HG03280 (cell line): ENCODE data around the gene RGS7.
"Not testable (repeated sequence)": the region's sequence is repeated elsewhere in the genome, so short reads cannot be mapped to it uniquely, and the experiment has no call there.

Source experiments
- ATAC-seq: cut with Tn5 transposase; IDR thresholded peaks from one replicate; pipeline ENCODE4 v1.9.1; 2021; ENCODE audit warnings: mild to moderate bottlenecking, moderate library complexity; ENCODE audit not compliant: unreplicated experiment

Gene RGS7

GRCh38 chr1:240998024-240998423, 359.0 kb downstream of the RGS7 start:
- ATAC-seq: no peak

GRCh38 chr1:240993004-240993403, 364.0 kb downstream of the RGS7 start:
- ATAC-seq: no peak

GRCh38 chr1:240991230-240991629, 365.8 kb downstream of the RGS7 start:
- ATAC-seq: no peak

GRCh38 chr1:240987928-240988327, 369.1 kb downstream of the RGS7 start:
- no peak for ATAC-seq

- ATAC-seq: no peak
Observed at GRCh38 chr1:240985081-240985480, 371.9 kb downstream of the RGS7 start.

- no peak for ATAC-seq
Observed at GRCh38 chr1:240980342-240980741, 376.7 kb downstream of the RGS7 start.

- ATAC-seq: no peak
Observed at GRCh38 chr1:240976685-240977084, 380.3 kb downstream of the RGS7 start.

- no peak for ATAC-seq
Observed at GRCh38 chr1:240973875-240974274, 383.1 kb downstream of the RGS7 start.

- not testable (repeated sequence) for ATAC-seq
Observed at GRCh38 chr1:240972059-240972458, 384.9 kb downstream of the RGS7 start.

- no peak for ATAC-seq
Observed at GRCh38 chr1:240970253-240970652, 386.8 kb downstream of the RGS7 start.

- ATAC-seq: no peak
Observed at GRCh38 chr1:240968864-240969263, 388.1 kb downstream of the RGS7 start.

- no peak for ATAC-seq
Observed at GRCh38 chr1:240967070-240967724, 389.8 kb downstream of the RGS7 start.

GRCh38 chr1:240965581-240966091, 391.4 kb downstream of the RGS7 start:
- no peak for ATAC-seq

GRCh38 chr1:240962086-240962485, 394.9 kb downstream of the RGS7 start:
- ATAC-seq: no peak

- ATAC-seq: no peak
Observed at GRCh38 chr1:240956424-240956823, 400.6 kb downstream of the RGS7 start.

- no peak for ATAC-seq
Observed at GRCh38 chr1:240956020-240956419, 401.0 kb downstream of the RGS7 start.

GRCh38 chr1:240947438-240948224, 409.4 kb downstream of the RGS7 start:
- no peak for ATAC-seq

- peak; percentile 82 for ATAC-seq
Observed at GRCh38 chr1:240946926-240947325, 410.1 kb downstream of the RGS7 start.

GRCh38 chr1:240942901-240943300, 414.1 kb downstream of the RGS7 start:
- no peak for ATAC-seq

GRCh38 chr1:240941701-240942370, 415.2 kb downstream of the RGS7 start:
- no peak for ATAC-seq

- ATAC-seq: no peak
Observed at GRCh38 chr1:240936911-240937668, 419.9 kb downstream of the RGS7 start.
